Measurements from ENCODE around the gene LINGO1.

Gene LINGO1

DNA sequence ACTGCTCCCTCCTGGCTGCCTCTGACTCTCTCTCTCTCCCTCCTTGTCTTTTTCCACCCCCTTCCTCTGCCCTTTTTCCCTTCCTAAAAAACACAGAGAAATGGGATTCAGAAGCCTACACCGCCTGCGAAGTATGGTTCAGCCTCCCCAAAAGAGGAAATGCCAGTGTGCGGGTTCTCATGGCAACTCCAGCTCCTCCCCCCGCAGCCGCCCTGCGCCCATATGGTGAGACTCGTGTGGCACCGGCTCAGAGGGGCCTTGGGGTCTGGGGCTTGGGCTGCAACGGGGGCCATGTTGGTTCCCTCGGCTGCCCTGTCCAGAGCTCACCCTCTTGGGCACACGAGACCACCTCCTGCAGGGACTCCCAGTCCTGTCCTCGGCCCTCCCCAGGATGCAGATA is 23.6 kb upstream of the LINGO1 start:
- DNase-seq (ENCODE audit: low spot score): peak; percentile 71

DNA sequence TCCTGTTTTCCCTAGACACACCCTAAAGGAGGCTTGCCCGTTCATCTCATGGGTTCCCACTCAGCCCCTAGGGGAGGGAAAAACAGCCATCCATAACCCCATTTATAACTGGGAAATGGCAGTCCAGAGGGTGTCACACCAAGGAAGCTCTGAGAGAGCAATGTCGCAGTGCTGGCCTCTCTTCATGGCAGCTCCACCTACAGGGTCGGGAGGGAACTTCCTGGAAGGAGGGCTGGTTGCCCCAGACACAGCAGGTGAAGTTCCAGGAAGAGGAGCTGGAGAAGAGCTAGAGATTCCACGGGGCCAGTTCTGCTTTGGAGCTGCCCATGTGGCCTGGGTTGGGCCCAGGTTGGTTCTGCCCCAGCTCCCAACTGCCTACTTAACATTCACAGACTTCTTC is 22.3 kb upstream of the LINGO1 start:
- no peak for DNase-seq (ENCODE audit: low spot score)

- DNase-seq (ENCODE audit: low spot score): no peak
These were observed 21.2 kb upstream of the LINGO1 start for GRCh38 chr15:77653832-77654480.

DNA sequence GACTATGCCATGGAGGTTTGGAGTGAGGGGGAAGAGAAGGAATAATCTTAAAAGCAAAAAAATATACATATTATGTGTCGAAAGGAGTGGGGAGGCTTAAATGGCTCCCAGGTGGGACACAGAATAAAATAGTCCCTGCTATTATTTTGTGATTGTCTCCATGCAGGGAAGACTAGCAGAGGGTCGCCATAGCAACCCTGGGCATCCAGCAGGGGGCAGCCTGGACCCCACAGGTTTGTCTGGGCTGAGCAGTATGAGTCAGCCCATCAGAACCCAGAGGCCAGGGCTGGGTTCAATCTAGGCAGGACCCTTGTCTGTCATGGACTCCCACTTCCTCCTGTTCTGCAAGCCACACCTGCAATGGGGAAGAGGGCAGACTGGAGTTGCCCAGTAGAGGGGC is 17.6 kb upstream of the LINGO1 start:
- no peak for DNase-seq (ENCODE audit: low spot score)

DNA sequence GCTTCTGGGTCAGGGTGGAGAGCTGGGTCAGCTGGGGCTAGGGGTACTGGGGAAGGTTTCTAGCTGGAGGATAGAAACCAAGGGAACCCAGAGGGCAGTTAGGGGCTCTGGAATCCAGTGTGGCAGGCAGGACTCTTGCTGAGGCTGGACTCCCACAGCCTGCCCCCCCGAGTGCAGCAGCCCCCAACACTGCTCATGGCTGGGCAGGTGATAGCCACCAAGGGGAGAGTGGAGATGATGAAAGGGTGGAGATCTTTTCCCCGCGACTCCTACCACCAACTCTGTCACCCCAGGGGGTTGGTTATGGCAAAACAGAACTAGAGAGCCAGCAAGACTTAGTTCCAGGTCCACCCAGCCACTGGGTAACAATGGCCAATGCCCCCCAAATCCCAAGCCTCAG is 16.9 kb upstream of the LINGO1 start:
- no peak for DNase-seq (ENCODE audit: low spot score)

DNA sequence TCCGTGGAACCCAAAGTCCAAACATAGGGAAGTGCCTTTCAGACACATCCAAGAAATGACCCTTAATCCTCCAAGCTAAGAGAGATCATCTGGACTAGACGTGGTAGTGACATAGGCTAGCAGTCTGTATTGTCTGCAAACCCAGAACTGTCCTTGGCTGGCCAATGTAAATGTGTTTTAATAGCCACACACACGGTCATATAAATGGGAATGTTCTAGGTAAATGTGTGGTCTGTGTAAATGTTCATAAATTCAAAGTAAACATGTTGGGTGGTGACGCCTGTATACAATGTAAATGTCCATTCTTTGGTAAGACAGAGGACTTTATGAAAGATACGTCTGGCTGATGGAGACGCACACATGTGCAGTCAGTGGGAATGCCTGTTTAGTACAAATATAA is 16.3 kb upstream of the LINGO1 start:
- DNase-seq (ENCODE audit: low spot score): no peak

DNA sequence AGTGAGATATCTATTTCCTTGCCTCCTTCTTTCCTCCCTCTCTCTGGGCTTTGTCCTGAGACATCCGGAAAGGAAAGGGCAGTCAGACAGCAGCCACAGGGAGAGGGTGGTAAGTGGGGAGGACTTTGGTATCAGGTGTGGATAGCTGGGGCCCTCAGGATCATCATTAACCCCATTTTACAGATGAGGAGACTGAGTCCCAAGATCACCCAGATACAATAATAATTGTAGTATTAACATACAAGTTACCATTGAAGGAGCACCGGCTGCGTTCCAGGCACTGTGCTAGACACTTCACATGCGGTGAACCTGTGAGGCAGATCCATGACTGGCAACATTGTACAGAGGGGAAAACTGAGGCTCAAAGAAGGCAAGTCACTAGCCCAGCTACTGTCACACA is 15.2 kb upstream of the LINGO1 start:
- DNase-seq (ENCODE audit: low spot score): no peak

DNA sequence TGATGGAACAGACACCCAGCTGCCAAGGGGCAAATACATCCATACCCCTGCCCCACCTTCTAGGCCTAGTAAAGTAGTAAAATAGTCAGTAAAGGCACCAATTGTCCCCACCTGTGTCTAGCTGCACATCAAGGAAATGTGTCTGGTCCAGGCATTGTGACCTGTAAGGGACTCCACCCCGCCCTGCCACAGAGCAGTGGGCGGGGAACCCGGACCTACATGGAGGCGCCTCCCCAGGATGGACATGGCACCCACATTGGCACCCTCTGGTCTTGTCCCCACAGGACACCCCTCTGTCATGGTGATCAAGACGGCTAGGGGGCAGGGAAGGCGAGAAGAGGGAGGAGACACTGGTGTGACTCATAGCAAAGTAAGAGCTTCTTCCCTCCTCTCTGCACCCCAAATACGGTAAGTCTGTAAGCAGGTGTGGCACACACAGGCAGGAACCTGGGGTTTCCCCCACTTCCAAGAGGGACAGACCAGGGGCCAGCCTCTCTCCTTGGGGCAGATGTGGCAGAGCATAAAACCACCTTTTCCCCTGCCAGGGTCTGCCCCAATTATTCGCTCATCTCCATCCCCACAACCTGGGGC is 13.5 kb upstream of the LINGO1 start:
- DNase-seq (ENCODE audit: low spot score): no peak

DNA sequence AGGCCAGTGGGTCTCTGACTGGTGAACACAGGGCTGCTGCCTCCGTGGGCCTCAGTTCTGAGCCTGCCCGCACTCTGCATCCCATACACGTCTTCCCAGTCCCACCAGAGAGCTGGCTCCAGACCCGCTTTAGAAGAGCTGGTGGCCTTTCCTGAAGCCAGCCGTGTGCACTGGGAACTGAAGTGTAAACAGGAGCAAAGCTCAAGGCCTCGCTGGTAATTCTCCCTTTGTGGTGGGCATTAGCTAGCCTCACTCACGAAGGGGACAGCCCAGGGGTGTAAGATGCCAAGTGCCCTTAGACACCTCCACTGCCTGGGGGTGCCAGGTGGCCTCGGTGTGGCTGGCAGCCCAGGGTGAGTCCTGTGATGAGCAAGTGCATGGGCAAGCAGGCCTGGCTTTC is 12.9 kb upstream of the LINGO1 start:
- no peak for DNase-seq (ENCODE audit: low spot score)

DNA sequence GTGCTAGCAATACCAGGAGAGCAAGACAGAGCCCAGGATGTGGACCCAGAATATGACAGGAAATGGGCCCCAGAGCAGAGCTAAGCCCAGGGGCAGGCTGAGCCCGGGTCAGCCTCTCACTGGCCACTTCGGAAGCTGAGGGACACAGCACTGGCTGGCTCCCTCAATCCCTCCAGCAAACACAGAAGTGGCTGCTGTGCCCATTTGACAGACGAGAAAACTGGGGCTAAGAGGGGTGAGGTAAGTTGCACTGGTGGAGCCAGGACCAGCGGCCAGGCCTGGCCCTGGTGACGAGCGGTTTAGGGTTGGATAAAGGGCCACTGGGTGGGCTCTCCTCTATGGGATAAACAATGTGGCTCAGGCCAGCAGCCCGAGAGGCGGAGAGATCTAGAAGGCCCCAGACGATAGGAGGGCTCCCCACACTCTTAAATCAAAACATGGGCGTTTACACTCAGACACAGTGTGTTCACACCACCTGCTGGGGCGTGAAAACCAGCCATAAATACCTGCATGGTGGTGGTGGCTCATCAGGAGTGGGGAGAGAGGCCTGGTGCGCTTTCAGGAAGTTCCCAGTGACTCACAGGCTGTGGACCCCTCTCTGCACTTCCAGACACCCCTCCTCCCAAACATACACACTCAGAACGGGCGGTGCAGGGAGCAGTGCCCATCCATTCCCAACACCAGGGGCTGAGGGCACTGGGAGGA is 12.0 kb upstream of the LINGO1 start:
- no peak for DNase-seq (ENCODE audit: low spot score)

- no peak for DNase-seq (ENCODE audit: low spot score)
These were observed 11.1 kb upstream of the LINGO1 start for GRCh38 chr15:77643764-77644163.

DNA sequence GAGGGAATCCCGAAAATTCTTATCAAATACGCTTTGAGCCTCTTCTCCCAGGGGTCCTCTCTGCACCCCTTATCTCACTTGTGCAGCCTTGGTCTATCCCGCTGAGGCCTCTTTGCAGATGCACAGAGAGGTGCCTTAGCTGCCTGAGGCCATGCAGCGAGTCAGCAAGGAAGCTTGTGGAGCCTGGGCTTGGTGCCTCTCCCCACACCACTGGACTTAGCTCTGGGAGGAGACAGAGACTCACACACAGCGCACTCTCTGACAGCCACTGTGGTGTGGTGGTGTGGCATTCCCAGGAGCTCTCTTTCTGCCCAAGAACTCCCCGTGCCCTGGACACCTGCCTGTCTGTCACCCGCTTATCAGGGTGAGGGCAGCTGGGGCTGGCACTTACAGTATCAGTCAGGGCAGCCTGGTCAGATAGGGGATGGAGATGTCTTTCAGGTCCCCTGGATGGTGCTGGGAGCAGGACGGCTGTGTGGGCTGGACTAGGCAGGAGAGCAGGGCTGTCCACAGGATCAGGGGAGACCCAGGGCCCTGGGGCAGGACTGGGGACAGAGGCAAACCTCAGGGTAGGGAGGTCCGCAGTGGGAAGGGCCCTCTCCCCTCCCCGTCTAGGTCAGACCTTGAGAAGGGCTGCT is 10.2 kb upstream of the LINGO1 start:
- no peak for DNase-seq (ENCODE audit: low spot score)

DNA sequence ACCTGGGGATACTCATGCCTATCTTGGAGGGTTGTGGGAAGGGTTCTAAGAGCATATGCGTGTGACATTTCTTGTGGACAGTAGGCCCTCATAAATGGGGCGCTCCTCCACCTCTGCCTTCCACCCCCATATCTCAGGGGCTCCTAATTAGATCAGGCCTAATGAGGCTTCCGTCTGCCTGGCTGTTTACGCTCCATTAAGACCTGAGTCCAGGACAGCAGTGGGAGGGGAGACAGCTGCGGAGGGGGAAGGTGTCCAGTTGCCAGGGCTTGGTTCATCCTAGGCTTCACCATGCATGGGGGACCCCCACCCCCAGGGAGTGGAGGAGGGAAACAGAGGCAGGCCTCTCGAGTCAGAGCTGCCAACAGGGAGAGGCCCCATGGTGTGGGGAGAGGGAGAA is 9.3 kb upstream of the LINGO1 start:
- DNase-seq (ENCODE audit: low spot score): no peak

- no peak for DNase-seq (ENCODE audit: low spot score)
These were observed 7.9 kb upstream of the LINGO1 start for GRCh38 chr15:77640615-77641014.

DNA sequence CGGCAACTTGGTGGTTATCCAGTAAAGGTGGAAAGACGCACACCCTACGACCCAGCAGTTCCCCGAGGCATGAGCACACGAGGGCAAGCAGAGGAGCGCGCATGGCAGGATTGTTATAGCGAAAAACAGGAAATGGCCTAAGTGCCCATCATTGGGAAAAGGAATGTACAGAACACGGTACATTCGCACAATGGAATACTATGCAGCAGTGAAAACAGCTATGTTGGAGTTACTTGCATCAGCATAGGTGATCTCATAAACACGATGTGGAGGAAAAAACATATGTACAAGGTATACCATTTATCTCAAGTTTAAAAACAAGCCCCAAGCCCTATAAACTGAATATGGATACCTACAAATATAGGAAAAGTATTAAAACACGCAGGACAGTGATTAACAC is 6.7 kb upstream of the LINGO1 start:
- DNase-seq (ENCODE audit: low spot score): no peak

GRCh38 chr15:77637851-77638692 is 5.4 kb upstream of the LINGO1 start:
- no peak for DNase-seq (ENCODE audit: low spot score)

GRCh38 chr15:77636209-77636608 is 3.5 kb upstream of the LINGO1 start:
- no peak for DNase-seq (ENCODE audit: low spot score)

- peak; percentile 69 for DNase-seq (ENCODE audit: low spot score)
These were observed 1.7 kb upstream of the LINGO1 start for GRCh38 chr15:77634266-77634962.

- no peak for DNase-seq (ENCODE audit: low spot score)
These were observed 1.2 kb upstream of the LINGO1 start for GRCh38 chr15:77633913-77634265.

DNA sequence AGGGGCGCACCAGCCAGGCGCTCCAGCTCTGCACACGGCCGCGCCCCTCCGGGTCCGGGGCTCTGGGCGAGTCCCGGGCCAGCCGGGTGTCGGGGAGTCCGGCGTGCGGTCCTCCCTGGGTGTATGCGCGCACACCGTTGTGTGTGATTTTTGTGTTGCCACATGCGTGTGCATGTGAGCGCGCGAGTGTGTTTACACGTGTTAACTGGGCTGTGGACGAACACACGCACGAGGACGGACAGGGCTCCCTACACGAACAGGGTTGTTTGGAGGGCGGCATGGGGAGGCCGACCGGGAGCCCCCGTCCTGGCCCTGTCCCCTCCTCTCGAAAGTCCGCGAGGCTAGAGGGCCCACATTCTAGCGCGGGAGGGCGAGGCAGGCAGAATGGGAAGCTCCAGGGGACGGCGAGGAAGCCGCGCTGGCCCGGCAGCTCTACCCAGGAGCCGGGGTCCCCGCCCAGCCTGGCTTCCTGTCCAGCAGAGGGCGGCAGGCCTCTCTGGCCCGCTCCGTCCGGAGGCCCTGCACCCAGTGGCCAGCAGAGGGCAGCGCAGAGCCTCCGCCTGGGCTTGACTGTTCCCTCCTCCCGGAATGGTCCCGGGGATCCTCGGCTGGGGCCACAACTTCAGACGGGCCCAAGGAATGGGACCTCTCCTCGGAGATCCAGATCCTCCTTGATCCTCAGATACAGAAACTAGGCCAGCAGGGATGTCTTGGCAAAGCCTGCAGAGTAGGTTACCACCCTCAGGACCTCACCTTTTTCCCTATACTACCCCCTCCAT is 611 bp upstream of the LINGO1 start:
- DNase-seq (ENCODE audit: low spot score): peak; percentile 90

Data from Ammon's horn (tissue), 1 donor.